HG03442 (cell line): ENCODE results near the gene SPG21.

Experiments used
- ATAC-seq: cut with Tn5 transposase; IDR thresholded peaks from one replicate; pipeline ENCODE4 v1.9.1; 2021; ENCODE audit warnings: mild to moderate bottlenecking, moderate library complexity; ENCODE audit not compliant: unreplicated experiment

Gene SPG21

DNA sequence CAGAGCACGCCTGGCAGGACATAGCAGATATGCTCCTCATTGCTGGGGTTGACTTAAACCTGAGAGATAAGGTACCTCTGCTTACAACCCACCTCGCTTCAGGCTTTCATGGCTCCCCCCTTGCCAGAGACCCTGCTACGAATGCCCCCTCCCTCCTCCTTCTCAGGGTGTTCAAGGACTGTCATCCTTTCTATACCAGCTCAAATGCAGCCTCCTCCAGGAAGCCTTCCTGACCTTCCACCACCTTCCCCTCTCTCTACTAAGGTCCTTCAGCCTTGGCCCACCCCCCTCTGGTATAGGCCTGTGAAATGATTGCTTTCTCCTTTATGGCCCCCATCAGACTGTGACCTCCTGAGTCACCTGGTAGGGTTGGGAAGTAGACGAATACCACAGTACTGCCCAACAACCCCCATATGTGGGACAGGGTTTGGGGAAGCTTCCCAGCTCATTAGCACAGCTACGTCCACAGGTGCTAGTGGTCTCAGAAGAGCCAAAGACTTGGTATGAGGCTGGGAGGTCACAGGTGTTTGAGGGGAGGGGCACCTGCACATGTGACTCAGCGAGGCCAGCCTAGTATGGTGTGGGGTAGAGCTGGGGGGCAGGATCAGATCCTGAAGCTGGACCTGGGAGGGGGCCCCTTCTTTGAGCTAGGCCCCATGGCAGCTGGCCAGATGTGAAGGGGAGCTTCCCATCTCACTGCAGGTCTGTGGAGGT is 46.0 kb downstream of the SPG21 start:
- no peak for ATAC-seq

- ATAC-seq = no peak
Measured at GRCh38 chr15:64942356-64942755, 47.4 kb downstream of the SPG21 start.

- ATAC-seq = no peak
Measured at GRCh38 chr15:64938192-64938591, 51.5 kb downstream of the SPG21 start.

- ATAC-seq = no peak
Measured at GRCh38 chr15:64934023-64934422, 55.7 kb downstream of the SPG21 start.

DNA sequence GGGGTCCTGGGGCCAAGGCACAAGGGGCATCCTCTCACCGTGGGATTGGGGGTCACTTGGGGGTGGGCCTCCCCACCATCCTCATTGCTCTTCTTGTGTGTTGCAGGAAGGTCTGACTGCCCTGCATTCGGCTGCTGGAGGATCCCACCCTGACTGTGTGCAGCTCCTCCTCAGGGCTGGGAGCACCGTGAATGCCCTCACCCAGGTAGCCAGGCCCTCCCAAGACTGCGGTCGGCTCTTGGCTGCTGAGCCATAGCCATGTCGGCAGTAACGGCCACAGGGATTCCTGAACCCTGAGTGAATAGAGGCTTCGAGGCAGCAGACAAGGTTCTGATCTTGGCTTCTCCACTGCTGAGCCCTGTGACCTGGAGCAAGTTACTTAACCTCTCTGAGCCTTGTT is 58.3 kb downstream of the SPG21 start:
- no peak for ATAC-seq

DNA sequence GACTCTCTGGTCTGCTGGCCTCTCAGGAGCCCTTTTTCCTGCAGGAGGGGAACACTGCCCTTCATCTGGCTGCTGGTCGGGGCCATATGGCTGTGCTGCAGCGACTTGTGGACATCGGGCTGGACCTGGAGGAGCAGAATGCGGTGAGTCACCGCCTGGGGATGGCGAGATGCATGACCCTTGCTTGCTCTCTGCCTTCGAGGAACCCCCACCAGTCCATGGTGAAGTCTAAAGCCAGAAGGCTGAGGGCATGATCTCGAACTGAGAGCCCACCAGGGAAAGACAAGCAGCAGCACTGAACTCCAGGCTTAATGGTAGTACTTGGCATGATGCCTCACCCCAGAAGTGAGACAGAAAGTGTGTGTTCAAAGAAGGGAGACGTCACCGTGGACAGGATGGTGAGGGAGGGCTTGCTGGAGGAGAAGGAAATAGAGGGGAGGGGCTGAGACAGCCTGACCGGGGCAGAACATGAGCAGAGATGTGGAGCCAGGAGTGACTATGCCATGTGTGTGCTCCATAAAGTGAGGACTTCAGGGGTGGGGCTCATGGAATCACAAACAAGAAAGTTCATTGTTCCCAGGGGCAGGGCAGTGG is 58.8 kb downstream of the SPG21 start:
- ATAC-seq = no peak

DNA sequence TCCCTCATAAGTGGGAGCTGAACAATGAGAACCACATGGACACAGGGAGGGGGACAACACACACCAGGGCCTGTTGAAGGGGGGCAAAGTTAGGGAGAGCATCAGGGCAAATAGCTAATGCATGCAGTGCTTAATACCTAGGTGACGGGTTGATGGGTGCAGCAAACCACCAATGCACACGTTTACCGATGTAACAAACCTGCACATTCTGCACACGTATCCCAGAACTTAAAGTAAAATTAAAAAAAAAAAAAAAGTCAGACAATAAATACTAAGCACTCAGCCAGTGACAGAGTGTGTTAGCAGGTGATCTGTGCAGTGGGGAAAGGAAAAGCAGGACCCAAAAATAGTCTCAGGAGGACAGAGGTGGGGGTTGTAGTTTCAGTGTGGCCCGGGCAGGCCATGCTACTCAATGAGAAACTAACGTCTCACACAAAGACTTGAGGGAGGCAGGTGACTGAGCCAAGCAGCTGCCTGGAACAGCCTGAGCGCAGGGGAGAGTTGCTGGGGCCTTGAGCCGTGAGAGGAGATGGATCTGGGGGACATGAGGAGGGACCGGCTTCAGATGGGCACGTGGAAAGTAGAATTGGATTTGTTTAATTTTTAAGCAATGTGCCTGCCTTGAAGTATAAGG is 59.6 kb downstream of the SPG21 start:
- ATAC-seq = peak; percentile 77

- no peak for ATAC-seq
Measured at GRCh38 chr15:64928626-64929220, 61.0 kb downstream of the SPG21 start.

DNA sequence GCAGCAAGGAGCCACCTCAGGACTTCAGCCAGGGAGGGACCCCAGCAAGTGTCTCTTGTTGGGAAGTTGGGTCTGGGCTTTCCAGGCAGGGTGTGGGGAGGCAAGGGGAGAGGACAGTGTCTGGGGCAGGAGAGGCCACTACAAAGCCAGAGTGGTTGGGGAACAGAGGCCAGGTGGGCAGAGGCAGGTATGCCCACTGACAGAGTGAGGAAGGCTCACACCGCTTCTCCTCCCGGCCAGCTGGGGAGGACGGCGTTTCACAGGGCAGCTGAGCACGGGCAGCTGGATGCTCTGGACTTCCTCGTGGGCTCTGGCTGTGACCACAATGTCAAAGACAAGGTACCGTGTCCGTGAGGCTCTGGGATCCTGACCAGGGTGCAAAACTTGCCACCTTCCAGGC is 63.1 kb downstream of the SPG21 start:
- ATAC-seq = no peak

DNA sequence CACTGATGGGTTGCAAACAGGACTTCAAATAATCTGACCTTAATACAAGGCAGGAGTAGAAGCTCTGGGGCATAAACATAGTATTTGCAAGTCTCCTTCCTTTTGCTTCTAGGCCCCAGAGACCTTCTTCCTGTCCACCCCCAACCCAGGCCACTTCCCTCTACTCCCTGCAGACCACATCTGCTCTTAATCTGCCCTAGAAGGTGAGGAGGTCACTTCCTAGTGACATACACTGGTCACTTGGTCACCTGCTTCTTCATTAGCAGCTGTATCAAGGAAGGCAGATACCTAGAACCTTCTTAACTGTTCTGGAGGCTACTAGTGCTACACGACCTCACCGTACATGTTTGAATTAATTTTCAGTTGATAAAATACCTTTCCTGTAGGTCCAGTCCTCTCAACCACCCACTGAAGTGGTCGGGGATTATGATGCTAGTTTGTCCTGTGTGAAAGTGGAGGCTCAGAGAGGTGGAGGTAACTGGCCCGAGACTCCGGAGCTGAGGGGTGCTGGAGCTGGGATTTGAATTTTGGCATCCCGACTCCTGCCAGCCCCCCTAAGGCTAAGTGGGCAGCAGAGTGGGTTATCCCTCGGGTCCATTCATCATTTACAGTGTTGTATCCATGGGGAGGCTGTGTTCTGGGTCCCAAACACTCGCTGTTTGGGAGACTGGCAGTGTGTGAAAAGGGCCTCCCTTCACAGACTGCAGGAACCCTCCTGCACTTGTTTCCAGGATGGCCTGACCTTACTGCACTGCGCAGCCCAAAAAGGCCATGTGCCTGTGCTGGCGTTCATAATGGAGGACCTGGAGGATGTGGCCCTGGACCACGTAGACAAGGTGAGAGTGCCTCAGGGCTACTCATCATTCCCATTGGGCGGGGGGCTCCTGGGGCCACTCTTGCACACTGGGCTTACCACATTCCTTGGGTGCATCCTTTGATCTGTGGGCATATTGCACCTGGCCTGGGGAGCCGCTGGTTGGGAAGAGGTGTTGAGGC is 64.1 kb downstream of the SPG21 start:
- no peak for ATAC-seq

DNA sequence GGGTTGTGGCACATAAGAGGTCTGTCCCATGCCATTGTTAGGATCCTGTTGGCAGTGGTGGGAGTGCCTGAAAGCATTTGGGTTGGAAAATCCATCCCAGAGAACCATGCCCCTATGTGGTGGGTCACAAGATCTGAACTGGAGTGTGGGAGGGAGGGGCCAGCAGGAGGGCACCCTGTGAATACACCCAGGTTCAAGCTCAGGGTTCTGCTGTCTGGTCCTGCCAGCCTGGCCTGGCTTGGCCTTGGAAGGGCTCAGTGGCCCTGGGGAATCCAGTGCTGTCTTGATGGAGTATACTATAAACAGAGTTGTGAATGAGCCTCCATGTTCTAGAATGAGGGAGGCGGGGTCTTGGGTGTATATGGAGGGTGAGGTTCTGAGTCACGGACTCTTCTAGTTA is 66.2 kb downstream of the SPG21 start:
- no peak for ATAC-seq

GRCh38 chr15:64921711-64922110 is 68.0 kb downstream of the SPG21 start:
- ATAC-seq = no peak

DNA sequence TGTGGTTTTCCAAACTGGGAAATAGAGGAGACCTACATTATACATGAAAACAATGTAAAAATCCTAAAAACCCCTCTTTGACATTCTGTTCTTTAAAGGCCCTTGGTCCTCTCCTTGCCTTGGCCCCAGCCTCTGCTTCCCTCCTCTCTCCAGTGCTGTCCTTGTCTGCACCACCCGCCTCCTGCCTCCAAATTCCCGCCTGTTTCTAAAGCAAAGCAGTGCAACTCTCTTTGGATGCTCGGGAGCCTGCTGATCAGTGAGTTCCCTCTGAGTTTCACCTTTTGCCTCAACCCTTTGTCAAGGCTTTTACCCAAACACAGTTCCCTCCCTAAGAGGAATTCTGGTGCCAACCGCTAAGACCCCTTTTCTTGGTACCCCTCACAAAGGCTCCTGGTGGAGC is 70.0 kb downstream of the SPG21 start:
- no peak for ATAC-seq

DNA sequence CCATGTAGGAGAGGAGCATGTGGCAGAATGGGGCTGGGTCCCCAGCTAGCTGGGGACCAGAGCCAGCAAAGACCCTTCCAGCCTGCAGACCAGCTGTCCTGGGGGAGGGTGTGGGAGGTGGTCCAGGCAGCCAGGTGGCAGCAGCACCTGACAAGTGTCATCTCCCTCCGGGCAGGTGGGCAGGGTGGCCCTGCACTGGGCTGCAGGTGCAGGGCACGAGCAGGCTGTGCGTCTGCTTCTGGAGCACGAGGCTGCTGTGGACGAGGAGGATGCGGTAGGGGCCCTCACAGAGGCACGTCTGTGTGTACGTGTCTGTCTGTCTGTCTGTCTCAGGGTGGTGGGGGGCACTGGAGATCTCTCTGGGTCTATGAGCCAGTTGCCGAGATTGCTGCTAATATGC is 72.5 kb downstream of the SPG21 start:
- ATAC-seq = no peak

GRCh38 chr15:64916365-64916764 is 73.3 kb downstream of the SPG21 start:
- ATAC-seq = no peak

DNA sequence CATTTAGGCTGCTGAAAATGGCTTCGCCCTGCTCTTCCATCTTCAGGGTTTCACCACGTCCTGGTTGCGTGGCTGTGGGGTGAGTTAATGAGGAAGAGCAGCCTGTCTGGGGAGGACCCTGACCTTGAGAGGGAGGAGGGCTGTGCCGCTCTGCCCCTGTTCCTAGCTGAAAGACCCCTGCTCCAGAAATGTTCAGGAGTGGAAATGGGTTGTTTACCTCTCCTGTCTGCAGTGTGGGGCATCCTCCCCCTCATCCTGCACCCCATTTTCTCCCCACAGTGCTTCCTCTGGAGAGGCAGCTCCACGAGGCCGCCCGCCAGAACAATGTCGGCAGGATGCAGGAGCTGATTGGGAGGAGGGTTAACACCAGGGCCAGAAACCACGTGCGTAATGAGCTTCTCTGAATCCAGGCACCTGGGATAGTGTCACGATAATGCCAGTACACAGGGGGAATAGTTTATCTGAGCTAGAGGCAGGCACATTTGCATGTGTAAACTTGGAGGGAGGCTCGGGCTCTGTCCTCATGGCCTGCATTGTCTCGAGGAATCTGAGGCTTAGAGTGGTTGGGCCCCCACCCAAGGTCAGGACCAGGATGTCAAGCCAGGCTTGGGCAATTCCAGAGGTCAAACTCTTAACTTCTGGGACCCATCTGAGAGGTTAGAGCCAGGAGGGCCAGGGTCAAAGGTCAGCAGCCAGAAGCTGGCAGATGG is 74.0 kb downstream of the SPG21 start:
- no peak for ATAC-seq
